ENCODE data around the gene ATP12A.

The ATP12A gene

DNA sequence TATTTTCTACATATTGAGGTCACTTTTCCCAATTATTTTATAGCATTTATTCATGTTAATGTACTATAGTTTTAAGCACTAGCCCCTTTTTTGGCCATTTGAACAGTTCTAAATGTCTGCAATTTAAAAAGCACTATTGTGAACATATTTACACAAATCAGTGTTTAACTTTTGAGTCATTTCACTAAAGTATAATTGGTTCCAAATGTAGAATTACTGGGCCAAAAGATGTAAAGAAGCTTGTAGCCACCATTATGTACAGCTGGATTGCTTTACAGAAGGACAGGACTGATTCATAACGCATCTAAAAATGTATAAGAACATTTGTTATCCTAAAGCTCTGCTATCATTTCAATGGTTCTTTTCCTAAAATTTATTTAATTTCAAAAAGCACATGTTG is 16.6 kb upstream of the ATP12A start:
- DNase-seq: no peak

DNA sequence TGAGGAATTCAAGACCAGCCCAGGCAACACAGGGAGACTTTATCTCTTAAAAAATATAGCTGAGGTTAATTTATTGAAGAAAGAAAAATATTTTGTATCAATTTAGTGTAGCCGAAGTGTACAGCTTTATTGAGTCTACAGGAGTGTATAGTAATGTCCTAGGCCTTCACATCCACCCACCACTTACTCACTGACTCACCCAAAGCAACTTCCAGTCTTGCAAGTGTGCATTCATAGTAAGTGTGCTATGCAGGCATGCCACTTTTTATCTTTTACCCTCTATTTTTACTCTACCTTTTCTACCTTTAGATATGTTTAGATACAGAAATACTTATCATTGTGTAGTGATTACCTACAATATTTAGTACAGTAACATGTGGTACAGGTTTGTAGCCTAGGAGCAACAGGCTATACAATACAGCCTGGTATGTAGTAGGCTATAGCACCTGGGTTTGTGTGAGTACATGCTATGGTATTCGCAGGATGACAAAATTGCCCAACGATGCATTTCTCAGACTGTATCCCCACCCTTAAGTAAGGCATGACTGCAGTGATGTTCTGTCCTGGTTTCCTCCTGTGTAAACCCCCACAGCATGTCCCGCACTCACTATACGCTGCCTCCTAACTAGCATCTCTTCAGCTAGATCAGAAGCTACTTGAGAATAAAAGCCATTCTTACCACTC is 15.3 kb upstream of the ATP12A start:
- DNase-seq: no peak

GRCh38 chr13:24668511-24668910 is 11.7 kb upstream of the ATP12A start:
- DNase-seq: no peak

- DNase-seq: no peak
These were observed 11.1 kb upstream of the ATP12A start for GRCh38 chr13:24668955-24669582.

DNA sequence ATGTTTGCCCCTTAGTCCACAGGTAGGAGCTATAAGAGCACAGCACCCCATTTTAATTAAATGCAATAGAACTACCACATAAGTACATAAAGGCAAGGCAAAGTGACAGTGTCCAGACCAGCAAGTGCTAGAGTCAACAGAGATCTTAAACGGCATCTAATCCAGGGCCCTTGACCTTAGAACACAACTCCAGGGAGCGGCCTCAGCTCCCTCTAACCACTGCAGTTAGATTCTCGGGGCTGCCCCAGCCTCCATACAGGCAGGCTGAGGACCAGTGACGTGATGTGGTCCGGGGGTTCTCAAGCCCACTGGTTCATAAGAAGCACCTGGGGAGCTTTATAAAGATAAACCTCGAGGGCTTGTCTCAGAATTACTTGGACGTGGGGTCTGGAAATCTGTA is 10.0 kb upstream of the ATP12A start:
- DNase-seq: no peak

GRCh38 chr13:24670961-24671381 is 9.2 kb upstream of the ATP12A start:
- no peak for DNase-seq

DNA sequence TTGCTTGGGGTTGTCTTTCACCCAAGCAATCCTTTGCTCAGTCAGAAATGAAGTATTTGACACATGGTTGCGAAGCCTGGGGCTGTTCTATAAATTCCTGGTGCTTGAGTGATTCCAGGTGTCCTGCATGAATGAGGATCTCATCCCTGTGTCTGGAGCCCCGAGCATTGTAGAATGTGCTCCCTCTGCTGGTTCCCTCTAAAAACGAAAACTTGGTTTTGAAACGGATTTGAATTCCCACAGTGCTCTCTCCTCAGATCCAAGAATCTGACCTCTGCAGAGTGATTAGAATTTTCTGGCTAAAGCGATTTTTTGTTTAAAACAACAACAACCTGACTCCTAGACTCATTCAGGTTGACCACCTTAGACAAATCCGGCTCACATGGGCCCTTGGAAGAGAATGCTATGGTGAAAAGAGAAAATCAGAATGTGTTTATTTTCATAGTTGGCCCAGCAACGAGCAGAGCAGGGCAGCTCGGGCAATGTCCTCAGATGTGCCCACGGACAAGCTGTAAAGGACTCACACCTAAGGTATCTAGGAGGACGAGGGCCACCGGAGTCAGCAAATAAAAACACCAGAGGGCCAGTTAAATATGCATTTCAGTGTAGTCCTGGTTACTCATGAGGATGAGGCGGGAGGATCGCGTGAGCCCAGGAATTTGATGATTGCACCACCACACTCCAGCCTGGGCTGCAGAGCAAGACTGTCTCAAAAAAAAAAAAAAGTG is 8.7 kb upstream of the ATP12A start:
- no peak for DNase-seq

GRCh38 chr13:24672141-24673132 is 7.8 kb upstream of the ATP12A start:
- DNase-seq: no peak

GRCh38 chr13:24675806-24676570 is 4.2 kb upstream of the ATP12A start:
- DNase-seq: no peak

DNA sequence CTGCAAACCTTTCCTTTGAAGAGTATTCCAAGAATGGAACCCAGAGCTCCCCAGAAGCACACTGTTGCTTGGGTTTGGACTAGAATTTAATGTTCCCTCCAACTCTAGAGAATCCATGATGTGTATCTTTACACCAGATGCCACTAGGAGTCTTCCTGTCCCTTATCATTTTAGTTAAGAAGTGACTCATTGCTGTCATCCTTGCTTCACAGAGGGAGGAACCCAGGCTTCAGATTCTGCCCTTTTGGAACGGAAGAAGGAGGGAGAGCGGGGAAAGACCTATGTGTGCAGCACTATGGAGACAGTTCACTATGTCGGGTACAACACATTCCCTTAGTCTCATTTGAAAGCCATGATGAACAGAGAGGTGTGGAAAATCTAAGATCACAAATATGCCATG is 2.1 kb upstream of the ATP12A start:
- DNase-seq: no peak

- no peak for DNase-seq
These were observed 522 bp upstream of the ATP12A start for GRCh38 chr13:24679686-24680085.

DNA sequence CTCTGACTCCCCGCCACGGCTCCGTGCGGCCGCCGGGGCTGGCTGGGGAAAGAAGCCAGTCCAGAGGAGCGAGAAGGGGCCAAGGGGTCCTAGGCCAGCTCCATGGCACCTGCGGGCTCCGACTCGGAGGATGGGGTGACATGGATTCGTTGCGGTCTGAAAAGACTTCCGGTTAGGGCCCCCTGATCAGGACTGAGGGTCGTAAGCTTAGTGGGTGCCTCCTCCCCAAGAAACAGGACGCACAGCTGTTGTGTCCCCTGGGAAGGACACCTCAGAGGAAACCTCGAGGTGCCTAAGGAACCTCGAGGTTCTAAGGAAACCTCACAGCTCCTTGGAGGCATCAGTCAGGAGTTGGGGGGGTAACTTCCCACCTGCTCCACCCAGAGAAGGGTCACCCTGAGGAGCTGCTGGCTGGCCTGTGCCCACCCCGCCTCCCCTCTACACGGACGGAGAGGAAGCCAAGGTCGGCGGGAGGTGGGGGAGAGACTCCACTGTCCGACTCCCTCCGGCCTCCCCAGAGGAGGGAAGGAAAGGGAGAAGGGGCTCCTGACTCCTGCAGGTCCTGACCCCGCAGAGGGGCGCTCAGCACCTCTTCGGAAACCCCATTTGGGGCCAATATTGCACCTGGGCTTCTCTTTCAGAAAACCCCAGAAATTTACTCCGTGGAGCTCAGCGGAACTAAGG is 855 bp downstream of the ATP12A start:
- no peak for DNase-seq

DNA sequence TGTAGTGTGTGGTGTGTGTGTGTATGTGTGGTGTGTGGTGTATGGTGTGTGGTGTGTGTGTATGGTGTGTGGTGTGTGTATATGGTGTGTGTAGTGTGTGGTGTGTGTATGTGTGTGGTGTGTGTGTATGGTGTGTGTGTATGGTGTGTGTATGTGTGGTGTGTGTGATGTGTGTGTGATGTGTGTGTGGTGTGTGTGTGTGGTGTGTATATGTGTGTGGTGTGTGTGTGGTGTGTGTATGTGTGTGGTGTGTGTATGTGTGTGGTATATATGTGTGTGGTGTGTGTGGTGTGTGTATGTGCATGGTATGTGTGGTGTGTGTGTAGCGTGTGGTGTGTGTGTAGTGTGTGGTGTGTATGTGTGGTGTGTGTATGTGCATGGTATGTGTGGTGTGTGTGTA is 1.7 kb downstream of the ATP12A start:
- no peak for DNase-seq

- DNase-seq: no peak
These were observed 2.1 kb downstream of the ATP12A start for GRCh38 chr13:24682353-24682752.

- no peak for DNase-seq
These were observed 3.1 kb downstream of the ATP12A start for GRCh38 chr13:24683351-24683750.

DNA sequence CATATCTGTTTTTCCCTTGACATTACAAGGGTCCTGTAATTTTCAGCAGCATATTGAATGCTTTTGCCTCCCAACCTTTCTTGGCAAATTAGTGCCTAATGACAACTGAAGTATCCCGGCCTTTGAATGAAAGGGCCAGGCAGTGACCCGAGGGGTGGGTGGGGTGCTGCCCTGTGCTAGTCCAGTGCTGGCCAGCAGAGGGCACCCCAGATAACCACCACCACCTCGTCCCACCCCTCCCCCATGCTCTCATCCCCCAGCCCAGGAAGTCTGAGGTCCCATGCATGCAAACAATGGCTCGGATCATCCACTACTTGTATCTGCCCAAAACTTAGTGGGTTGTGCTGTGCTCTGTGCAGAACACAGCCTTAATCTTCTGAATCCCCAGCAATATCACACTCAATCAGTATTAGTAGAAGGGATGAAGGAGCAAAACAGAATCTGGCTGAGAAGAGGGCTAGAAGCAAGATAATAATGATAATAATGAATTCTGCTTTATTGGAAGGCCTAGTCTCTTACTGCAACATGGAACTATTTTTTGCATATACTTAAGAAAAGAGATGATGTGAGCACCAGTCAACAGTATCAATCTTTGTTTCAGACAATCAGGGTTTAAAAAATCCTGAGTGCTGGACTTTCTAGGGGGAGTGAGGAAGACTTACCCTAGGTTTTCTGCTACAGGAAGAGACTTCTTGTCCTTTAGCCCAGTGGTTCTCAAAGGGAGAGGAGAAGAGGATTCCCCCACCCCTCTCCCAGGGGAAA is 3.8 kb downstream of the ATP12A start:
- DNase-seq: peak; percentile 37

DNA sequence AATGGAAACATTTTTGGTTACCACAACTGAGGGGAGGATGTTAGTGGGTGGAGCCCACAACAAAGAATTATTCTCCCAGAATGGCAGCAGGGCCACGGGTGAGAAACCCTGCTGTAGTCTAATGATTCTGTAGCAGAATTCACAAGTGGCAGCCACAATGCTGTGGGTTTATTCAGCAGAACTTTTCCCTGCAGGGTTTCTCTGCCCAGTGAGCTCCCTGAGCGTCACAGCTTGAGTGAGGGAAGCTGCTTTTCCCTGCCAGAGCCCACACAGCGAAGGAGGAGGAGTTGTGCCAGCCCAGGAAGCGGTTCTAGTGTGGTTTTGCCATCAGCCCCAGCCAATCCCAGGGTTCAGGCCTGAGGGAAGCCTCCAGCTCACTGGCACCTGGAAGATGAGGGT is 4.4 kb downstream of the ATP12A start:
- no peak for DNase-seq

DNA sequence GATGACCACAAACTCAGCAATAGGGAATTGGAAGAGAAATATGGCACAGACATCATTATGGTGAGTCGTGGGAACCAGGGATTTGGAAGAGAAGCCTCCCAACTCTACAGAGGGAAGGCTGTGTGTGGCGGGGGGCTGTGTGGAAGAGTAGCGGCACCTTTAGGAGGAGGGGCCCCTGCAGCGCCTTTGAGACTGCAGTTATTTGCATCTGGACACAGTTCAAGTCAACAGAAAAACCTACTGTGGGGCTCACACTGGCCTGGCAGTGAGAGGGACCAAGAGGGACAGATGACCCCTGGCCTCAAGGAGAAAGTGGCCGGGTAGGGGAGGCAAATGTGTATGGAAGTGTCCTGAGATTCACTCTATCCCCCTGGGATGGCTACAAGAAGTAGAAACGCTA is 5.1 kb downstream of the ATP12A start:
- no peak for DNase-seq

- no peak for DNase-seq
These were observed 7.4 kb downstream of the ATP12A start for GRCh38 chr13:24687611-24688010.

DNA sequence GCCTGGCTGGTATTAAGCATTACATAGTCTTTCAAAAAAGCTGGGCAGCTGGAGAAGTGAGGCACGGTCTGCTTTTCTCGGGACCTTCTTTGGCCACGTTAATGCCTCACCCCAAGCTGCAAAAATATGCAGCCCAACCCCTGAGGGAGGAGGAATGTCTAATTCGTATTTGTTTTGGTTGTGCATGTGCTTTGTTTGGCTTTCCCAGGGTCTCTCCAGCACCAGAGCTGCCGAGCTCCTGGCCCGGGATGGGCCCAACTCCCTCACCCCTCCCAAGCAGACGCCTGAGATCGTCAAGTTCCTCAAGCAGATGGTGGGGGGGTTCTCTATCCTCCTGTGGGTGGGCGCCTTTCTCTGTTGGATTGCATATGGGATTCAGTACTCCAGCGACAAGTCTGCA is 7.9 kb downstream of the ATP12A start:
- DNase-seq: no peak

DNA sequence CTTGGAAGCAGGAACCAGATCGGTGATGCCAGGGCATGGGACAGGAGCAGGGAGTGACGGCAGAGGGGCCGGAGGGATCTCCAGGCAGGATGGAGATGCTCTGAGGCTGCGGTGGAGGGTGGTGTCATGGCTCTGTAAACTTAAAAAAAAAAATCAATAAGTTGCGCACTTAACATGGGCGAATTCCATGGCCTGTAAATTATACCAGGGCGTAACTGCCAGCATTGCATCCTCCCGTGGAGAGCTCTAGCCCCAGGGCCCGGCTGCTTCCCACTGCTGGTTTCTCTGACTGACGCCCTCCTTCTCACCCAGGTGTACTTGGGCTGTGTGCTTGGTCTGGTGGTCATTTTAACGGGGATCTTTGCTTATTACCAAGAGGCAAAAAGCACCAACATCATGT is 8.7 kb downstream of the ATP12A start:
- no peak for DNase-seq

All from T-helper 9 cell (primary cell).